GM19099 (cell line): Measurements from ENCODE around the gene NUB1.

Source experiments
- POLR2A ChIP-seq: IDR thresholded peaks from 3 replicates; pipeline ENCODE4 v1.6.1; 2011; ENCODE audit warnings: low read depth; ENCODE audit not compliant: insufficient read length; ENCODE audit errors: extremely low read depth

The NUB1 gene

GRCh38 chr7:151406886-151407583 is 65.4 kb downstream of the NUB1 start:
- no peak for TF ChIP-seq POLR2A

DNA sequence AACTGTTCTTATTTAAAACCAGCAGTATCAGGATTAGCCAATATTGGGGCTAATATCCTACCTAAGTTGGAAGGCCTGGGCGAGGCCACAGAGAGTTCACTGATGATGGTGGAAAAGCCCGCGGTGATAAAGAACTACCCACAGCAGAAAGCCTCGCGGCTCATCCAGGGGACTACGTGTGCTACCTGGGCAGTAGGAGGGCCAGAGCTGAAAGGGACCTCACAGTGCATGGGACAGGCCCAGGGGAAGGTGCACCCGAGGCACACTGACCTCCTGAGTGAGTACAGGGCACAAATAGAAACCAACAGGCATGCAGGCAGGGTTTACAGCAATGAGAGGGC is 66.9 kb downstream of the NUB1 start:
- TF ChIP-seq POLR2A, result no peak

GRCh38 chr7:151408839-151409666 is 67.4 kb downstream of the NUB1 start:
- no peak for TF ChIP-seq POLR2A

DNA sequence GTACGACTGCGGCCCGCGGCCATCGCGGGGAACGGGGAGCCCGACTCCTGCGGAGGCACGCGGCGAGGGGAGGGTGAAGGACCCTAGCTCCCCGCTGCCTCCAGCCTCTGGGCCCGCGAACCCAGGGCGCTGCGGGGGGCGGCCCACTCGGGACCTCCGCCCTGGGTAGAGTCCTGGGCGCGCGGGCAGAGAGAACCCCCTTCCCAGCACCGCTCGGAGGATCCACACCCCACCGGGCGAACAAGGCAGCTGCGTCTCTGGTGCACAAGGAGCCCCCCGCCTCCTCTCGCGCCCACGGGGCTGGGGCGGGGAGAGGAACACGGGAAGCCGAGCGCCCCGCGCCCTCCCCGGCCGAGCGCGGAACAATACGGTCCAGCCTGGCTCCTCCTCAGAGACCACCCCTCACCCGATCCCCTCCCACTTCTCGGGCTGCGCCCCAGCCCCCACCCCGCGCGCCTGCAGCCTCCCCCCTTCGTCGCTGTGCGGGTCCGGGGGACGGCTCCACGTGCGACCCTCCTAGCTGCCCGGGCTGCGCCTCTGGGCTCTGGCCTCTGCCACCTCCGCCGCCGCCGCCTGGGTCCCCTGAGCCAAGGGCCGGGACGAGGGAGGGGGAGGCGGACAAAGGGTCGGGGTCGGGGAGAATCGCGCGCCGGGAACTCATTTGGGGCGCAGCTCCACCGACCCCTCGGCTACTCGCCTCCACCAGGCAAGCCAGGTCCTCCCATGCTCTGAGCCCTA is 68.2 kb downstream of the NUB1 start, which contains the start of gene WDR86:
Gene WDR86 (minus strand): TSS at position 372 of the 738 bp plus-strand sequence. CDS start 449 bp downstream, outside the sequence.
- TF ChIP-seq POLR2A, result no peak

DNA sequence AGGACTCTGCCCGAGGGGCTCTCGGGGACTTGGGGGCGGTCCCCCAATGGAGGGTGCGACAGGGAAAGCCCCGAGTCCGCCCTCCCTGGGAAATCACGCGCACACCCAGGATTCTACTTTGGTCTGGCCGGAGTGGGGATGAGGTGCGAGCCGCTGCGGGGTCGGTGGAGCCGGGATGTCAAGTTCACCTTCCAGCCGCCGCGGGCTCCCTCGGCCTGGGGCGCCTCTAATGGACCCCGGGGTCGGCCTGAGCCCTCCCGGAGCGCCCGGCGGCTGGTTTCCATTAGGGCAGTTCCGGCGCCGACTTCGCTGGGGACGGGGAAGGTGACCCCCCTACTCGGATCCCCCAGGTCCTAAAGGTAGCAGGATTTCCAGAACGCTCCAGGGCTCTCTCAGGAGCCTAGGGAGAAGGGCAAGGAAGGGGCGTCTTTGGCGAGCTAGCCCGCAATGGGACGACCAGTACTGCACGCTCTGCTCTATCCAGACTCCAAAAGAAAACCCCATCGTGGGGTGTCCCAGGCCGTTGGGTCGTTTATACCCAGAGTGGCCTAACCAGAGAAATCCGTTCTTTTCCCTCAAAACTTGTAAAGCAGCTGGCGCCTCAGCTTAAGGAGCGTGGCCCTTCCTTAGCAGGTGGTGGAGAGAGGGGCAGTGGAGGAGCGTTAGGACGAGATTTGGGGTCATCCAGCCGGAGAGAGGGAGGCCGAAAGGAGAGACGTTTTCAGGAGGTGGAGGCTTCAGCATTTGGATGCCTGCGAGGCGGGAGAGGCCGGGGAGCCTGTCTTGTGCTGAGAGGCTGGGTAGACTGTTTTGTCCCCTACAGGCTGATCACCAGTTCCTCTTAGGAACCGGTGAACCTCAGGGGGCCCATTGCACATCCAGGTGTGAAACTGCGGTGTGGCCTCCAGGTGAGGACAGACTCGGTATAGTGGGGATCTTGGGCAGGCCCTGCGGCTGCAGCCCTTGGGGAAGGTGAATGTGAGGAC is 69.1 kb downstream of the NUB1 start:
- TF ChIP-seq POLR2A, result no peak

DNA sequence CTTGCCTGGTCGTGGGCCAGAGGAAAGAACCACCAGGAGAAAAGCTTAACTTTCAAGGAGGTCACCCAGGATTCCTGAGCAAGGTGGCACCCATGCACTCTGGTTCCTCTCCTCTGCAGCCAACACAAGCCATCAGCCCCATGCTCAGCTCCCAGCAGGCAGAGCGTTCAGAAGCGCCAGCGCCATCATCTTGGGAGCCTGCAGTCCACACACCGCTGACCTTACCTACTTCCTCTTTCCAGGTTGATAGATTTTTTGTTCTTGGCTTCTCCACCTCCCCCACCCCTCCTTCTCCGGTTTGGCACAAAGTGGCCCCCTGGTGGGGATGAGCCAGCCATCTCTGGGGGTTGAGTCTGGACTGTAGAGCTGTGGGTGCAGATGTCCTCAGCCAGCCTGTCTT is 69.9 kb downstream of the NUB1 start:
- TF ChIP-seq POLR2A, result no peak

DNA sequence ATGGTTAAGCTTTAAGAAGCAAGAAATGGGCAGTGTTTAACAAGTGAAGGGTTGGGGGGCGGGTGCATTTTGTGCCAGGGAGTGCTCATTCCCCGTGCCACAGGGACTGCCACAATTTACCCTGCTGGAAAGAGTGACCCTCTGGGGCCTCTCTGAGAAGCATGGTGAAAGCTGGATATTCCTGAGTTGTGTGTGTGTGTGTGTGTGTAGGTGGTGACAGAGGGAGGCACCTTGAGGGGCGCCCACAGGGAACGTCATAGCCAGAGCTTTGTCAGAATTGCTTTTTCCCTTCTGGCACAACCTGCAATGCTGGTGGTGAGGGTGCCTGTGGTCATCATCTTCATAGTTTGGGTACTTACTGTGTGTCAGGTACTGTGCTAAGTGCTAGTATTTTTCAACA is 70.7 kb downstream of the NUB1 start:
- TF ChIP-seq POLR2A, result no peak

- TF ChIP-seq POLR2A, result no peak
Measured at GRCh38 chr7:151413241-151413640, 71.6 kb downstream of the NUB1 start.

- TF ChIP-seq POLR2A, result no peak
Measured at GRCh38 chr7:151415375-151416105, 73.9 kb downstream of the NUB1 start.

DNA sequence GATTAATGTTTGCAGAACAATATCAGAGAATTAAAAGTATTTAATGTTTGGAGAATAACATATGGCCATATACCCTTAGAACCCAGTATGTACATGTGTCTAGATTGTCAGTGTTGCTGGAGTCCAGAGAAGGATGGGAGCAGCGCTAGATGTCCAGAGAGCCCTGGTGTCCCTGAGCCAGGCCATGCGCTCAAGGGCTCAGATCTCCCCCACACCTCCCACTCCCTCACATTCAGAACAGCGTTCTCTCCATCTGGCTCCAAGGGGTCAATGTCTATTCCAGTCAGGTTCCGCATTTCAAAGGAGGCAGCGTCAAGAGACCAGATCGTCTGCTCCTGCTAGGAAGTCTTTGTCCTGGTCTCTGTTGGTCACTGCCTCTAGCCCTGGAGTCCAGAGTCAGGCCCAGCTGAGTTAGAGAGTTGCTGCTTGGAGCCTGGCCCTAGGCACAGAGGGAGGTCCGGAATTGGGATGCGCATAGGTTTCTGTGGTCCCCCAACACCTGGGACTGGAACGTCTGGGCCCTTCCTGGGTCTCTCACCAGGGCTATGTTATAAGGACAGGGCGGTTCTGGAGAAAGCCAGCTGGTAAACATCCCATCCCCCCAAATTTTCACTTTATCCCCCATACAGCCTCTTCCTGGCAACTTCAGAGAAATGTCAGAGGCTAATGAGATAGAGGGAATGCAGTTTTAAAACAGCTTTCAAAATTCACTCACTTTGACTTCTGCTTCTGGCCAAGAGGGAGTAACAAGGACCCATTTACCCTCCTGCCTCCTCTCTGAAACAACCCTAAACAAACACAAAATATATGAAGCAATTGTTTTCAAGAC is 74.7 kb downstream of the NUB1 start:
- TF ChIP-seq POLR2A, result no peak

GRCh38 chr7:151416941-151417315 is 75.3 kb downstream of the NUB1 start:
- no peak for TF ChIP-seq POLR2A

GRCh38 chr7:151420144-151420543 is 78.5 kb downstream of the NUB1 start:
- TF ChIP-seq POLR2A, result no peak

DNA sequence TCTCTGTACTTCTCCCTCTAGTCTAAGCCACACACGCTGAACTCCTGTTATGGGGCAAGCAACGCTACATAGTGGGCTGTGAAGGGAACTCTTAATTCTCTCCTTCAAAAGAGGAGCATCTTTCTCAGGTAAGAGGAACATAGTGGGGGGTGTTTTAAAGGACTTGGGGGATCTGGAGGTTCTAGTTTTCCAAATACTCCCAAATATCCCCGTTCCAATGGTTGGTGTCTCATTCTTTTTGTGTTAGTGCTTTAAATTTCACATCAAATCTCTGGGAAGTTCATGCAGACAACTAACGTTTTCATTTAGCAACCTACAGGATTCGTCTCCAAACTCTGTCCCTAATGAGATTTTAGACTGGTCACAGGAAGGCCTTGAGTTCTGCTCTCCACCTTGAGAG is 80.6 kb downstream of the NUB1 start:
- TF ChIP-seq POLR2A, result no peak
